ENCODE measurements around the gene SLC25A45.

Gene SLC25A45

DNA sequence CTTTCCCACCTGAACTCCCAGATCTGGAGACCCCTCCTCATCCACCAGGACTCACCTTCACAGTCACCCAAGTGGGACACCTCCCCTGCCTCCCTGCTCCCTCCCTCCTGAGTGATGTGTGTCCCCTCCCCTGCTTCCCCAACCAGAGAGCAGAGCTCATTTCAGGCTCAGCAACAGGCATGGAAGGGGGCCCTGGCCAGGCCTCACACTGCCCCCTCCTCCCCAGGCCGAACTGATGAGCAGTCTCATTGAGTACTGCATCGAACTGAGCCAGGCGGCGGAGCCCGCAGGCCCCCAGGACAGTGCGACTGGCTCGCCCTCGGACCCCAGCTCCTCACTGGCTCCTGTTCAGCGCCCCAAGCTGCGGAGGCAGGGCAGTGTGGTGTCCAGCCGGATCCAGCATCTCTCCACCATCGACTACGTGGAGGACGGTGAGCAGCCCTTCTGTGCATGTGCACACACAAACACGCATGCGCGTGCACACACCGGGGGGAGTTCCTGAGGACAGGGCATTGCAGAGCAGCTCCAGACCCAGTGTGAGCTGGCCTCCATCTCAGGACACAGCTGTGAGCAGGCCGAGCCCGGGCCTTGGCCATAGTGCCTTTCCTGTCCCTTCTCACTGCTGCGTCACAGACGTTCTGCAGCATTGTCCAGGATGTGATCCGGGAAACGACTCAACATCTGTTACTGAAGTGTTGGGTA lies 22.3 kb upstream of the SLC25A45 start:
- no peak for DNase-seq

DNA sequence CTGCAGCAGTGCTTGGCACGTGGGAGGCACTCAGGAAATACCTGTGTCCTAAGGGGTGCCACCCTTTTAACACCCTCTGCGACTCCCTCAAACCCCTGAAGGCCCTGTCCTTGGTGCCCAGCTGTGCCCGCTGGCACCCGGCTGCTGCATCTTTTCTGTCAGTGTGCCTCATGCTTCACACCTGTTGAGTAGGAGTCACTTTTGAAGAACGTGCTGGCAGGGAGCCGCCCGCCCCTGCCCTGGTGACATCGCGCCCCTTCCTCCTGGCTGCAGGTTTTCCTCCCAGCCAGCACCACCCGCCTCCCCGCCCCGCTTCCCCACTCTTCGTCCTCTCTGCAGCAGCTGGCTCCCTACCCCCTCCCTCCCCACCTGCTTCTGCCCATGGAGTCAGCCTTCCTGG lies 21.8 kb upstream of the SLC25A45 start:
- DNase-seq: no peak

DNA sequence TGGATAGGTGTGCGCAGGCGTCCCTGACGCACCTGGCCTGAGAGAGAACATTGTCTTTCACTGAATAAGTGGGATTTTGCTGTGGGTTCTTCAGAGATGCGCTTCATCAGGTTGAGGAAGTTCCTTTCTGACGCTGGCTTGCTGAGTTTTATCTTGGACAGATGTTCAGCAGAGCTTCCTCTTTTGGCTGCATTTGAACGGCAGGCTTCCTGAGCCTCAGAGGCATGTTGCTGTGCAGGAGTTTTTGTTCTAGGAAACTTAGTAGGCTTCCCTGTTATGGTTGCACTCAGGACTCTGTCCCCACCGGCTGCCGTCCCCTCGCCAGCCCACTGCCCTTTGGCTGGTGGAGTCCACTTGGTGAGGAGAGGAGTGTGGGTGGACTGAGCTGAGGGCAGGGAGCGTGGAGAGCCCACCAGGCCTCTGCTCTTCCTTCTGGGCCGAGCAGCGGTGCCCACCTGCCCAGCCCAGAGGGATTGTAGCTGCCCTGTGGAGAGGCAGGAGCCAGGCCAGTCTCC lies 21.2 kb upstream of the SLC25A45 start:
- no peak for DNase-seq

DNA sequence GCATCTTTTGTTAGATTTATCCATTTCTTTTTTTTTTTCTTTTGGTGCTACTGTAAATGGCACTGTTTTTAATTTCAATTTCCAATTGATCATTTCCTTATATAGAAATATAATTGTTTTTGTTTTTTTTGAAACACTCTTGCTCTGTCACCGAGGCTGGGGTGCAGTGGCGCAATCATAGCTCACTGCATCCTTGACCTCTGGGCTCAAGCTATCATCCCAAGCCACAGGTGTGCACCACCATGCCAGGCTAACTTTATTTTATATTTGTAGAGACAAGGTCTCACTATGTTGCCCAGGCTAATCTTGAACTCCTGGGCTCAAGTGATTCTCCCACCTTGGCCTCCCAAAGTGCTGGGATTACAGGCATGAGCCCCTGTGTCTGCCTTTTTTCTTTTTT lies 20.3 kb upstream of the SLC25A45 start:
- DNase-seq: no peak

DNA sequence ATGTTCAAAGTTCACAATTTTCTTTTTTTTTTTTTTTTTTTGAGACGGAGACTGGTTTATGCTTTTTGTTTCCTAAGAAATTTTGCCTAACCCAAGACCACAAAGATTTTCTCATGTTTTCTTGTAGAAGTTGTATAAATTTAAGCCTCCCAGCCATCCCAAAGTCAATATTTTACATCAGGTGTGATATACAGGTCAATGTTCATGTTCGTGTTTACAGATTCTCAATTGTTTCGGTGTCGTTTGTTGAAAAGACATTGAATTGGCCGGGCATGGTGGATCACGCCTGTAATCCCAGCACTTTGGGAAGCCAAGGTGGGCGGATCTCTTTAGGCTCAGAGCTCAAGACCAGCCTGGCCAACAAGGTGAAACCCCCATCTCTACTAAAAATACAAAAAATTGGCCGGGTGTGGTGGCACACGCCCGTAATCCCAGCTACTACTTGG lies 19.4 kb upstream of the SLC25A45 start:
- no peak for DNase-seq

DNA sequence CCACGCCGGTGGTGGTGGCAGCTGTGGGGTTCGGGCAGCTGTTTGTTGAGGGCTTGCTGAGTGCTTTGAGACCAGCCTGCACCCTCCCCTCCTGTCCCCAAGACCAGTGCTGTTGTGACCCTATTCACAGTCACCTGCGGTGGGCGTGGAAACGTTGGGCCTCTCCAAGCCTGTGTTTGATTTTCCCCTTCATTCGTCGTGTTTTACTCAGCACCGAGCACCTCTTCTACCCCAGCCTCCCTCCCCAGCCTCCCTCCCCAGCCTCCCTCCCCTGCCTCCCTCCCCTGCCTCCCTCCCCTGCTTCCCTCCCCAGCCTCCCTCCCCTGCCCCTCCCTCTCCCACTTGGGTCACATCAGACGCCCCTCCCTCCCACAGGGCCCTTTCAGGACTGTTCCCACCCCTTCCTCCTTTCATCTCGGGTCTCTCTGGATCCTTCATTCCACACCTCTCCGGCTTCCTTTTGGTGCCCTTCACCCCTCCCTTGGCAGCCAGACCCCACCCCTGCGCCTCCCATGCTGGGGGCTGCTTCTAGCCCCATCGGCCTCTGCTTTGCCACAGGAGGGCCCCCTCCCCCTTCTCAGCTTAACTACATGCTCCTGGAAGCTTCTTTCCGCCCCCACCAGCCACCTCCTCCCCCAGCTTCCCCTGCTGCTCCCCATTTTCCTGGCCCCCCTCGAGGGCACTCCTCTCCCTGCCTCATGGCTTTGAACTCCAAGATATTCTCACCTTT lies 18.8 kb upstream of the SLC25A45 start:
- no peak for DNase-seq

DNA sequence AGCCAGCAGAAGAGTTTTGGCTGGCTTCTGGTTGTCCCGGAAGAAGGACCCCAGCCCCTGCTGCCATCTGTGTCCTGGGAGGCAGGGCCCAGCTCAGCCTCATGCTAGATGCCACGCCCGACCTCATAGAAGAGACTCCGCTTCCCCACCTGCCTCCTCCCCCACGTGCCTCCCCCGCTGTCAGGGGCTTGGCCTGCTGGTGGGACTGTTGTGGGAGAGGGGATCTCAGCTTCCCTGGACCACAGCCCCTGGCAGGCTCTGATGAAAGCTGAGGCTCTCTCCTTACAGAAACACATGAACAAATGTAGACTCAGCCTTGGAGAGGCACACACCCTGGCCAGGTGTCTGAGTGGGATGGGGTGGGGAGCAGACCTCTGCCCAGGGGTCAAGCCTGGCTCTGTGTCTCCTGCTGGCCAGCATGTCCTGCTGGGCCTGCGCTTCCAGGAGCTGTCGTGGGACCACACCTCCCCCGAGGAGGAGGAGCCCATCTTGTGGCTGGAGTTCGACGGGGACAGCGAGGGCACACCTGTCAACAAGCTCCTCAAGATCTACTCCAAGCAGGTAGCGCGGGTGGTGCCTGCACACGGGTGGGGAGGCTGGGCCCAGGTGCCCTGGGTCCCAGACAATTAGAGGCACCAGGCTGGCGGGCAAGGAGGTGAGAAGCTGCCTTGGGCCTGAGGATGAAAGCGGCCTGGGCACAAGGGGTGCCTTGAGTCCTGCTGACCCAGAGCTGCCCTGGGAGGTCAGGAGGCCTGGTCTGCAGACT lies 18.0 kb upstream of the SLC25A45 start:
- DNase-seq: no peak

DNA sequence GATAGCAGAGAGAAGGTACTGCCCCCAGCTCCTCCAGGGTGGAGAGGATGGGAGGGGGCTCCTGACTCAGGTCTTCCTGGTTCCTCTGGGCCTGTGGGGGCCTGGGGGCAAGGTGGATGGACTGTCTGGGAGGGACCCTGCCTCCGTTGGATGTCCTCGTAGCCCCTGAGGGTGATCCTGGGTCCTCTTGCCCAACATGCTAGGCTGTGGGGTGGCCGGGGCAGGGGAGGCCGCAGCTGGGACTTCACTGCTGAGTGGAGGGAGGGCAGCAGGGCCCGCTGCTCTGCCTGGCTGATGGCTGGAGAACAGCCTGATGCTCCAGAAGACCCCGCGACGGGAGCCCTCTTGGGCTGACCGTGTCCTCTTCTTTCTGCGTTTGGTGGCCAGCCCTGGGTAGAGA lies 17.4 kb upstream of the SLC25A45 start:
- DNase-seq: no peak

DNA sequence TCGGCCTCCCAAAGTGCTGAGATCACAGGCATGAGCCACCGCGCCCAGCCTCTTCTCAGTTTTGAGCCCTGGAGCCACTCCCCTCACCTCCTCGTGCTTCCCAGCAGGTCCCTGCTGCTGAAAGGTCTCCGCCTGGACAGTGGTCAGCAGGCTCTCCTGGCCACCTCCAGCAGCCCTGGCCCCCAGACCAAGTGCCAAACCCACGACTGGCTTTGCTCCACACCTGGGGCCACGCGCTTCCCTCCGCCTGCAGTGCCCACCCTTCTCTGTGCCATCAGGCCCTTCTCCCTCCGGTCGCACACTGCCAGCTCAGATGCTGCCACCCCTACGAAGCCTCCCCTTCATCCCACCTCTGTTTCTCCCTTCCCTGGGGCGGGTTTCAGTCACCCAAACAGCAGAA lies 16.8 kb upstream of the SLC25A45 start:
- DNase-seq: no peak

DNA sequence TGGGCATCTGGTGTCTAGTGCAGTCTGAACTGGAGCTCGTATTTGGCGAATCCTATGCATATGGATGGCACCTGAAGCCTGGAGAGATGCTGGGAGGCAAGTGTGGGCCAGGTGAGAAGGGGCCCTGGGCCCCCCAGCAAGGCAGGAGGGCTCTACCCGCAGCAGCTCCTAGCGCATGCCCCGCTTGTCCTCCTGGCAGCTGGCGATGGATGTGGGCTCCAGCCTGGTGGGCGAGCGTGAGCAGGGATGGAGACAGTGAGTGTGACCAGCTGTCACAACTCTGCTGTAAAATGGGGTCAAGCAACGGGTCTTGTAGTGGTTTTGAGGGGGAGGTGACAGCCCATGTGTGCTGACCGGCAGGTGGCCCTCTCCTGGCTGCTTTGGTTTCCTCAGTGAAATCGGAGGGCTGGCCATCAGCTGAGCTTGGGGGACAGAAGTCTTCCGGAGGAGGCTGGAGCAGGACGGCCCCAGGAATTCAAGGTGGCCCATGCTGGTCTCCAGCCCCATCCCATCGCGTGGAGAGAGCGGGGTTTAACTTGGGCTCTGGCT lies 16.0 kb upstream of the SLC25A45 start:
- DNase-seq: no peak

DNA sequence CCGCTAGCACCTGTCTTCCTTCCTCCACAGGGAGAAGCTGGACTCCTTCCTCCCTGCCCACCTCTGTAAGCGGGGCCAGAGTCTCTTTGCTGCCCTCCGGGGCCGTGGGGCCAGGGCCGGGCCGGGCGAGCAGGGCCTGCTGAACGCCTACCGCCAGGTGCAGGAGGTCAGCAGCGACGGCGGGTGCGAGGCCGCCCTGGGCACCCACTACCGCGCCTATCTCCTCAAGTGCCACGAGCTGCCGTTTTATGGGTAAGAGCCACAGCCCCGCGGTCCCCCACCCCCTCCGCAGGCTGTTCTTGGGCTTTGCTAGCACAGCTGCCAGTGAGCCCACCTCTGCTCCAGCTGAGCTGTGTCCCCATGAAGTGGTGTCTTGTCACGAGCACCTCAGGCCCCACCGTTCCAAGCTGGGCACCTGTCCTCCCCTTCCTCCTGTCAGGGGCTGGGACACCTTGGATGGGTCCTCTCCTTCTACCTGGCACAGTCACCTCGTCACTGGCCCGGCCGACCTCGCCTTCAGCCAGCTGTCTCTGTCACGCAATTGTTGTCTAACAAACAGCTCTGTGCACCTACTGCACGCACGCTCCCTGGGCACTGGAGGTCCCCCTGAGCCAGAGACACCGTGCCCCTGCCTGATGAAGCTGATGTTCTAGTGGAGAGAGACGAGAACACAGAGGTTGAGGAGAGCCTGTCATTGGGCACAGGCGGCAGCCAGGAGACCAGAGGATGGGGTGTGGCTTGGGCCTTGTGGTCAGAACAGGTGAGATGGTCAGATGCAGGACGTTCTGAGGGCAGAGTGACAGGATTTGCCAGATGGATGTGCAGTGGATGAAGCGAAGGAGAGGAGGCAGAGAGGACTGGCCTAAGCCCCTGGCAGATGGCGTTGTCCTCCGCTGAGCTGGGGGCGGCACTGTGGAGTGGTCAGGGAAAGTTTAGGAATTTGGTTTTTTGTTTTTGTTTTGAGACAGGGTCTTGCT lies 14.6 kb upstream of the SLC25A45 start:
- no peak for DNase-seq

DNA sequence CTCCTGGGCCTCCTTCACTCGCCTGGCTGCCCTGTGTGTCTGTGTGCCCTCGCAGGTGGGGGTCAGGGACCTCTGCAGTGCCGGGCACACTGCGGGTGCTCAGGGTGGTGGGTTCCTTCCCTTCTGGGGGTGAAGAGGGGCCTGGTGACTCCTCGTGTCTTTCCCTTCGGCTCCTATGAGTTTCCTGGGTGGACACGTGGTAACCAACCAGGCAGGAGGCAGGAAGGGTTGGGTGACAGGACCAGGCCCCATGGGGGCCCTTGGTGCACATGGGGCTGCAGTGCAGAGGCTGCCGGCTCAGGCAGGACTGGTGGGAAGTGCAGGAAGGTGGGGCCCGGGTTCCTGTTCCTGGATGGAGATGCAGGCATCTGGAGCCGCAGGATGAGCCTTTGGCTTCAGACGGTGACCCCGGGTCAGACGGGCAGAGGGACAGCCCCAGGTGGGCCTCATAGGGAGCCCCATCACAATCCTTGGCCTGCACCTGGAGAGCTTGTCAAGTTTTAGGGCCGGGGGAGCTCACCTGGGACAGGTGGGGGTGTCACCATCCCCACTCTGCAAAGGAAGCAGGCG lies 13.6 kb upstream of the SLC25A45 start:
- no peak for DNase-seq

DNA sequence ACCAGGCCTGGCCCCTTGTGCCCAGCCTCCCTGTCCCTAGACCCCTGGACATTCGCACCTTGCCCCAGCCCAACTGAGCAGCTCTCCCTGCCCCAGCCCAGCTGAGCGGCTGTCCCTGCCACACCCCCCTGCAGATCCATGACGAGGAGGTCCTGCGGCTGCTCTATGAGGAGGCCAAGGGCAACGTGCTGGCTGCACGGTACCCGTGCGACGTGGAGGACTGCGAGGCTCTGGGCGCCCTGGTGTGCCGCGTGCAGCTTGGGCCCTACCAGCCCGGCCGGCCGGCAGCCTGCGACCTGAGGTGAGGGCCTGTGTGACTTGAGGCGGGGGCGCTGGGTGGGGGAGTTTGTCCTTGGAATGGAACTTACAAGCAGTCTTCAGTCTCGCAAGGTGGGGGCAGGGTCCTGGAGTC lies 11.7 kb upstream of the SLC25A45 start:
- DNase-seq: no peak

DNA sequence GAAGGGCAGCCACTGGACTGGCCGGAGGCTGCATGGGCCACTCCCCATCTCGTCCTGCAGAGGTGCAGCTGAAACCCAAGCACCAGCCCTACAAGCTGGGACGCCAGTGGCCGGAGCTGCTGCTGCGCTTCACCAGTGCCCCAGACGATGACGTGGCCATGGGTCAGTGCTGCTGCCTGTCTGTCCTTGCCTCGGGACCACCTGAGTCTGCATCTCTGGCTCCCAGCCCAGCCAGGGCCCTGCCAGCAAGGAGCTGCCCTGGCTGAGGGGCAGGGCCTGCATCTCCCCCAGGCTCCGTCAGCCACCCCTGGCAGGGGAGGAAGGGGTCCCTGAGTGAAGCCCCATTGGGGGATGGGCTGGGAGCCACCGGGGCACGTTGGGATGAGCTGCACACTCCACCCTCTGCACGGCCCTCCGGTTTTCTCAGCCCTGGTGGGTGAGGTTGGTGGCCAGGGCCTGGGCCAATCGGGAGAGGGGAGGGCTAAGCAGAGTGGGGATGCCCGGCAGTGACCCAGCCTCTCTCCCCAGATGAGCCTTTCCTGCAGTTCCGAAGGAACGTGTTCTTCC lies 11.2 kb upstream of the SLC25A45 start:
- DNase-seq: no peak

DNA sequence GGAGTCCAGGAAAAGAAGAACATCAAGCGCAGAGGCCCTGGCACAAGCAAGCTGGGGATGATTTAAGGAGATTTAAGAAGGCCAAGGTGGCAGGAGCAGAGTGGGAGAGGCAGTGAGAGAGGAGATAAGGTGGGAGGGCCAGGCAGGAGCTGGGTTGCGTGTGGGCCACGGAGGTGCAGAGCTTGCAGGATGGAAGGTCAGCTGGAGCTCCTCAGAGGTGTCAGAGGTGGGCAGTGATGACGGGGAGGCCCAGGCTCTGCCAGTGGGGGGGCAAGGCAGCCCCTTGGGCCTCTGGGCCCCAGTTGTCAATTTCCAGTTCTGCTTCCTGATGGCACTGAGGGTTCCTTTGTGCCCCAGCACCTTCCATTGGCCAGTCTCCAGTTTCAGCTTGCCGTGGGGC lies 10.5 kb upstream of the SLC25A45 start:
- no peak for DNase-seq

DNA sequence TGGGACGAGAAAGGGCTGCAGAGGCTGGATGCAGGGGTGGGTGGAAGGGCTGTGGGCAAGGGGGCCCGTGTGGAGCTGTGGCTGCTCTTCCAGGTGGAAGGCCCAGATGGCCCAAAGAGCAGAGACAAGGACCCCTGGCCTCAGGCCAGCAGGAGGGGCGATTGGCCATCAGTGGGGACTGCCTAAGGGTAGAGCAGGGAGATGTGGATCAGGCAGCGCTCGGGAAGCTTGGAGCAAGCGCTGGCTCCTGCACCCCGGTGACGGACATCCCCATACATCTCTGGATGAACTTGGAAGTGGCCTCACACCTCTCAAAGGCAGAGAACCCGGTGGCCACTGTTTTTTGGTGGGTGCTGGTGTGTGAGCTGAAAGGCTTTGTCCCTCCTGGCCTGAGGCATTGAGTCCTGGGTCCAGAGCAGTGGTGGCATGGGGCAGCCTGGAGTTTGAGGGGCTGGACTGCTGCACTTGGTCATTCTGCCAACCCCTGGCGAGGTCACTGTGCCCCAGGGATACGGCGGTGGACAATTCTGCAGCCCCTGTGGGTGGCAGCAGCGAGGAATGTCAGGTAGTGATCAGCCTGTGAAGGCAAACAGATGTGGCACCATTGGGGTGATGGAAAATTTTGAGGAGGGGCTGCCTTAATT lies 9.9 kb upstream of the SLC25A45 start:
- DNase-seq: no peak

DNA sequence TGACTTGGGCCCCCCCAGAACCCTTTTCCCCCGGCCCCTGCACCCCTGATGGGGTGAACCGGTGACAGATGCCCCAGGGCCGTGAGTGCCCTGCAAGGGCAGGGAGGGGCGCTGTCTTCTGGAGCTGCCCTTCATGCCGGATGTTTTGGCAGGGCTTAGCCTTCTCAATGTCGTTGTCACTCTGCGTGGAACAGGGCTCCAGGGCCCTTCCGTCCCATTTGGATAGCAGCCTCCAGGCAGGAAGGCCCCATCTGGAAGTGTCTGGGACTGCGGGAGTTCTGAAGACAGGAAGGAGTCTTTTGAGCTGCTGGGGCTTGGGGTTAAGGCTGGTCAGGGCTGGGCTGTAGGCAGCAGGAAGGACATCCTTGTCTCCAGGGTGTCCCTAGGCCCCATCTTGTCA lies 8.6 kb upstream of the SLC25A45 start:
- DNase-seq: no peak

DNA sequence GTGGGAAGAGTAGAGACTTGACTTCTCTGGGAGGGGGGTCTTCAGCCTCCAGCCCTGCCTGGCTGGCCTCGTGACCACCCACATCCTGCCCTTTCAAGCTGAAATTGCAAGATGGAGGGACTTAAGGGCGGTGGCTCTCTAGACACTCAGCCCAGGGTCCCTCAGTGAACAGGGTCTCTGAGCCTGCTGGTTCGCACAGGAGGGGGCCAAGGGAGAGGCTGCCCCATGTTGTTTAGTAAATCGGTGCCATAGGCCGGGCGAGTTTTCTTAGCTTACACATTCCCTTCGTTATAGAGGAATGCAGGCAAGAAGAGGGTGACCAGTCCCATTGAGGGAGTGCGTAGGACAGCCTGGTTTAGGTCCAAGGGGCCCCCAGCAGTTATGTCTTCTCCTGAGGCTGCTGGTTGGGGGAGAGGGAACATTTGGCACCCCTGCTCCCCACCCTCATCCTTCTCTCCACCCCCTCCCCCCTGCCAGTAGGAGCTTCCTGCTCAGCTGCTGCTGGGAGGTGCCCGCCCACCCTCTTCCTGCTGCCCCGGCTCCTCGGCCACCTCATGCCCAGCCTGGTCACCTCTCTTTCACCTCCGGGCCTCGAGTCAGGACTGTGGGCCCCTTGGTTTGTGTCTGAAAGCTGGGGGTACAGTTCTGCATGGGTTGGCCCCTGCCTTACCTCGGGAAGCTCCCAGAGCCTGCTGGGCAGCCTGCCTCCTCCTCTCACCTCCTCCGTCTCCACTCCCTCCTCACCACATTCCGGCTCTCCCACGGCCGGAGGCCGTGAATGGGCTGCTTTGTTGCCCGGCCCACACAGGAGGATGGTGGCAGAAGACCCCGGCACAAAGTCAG lies 7.9 kb upstream of the SLC25A45 start:
- DNase-seq: no peak

DNA sequence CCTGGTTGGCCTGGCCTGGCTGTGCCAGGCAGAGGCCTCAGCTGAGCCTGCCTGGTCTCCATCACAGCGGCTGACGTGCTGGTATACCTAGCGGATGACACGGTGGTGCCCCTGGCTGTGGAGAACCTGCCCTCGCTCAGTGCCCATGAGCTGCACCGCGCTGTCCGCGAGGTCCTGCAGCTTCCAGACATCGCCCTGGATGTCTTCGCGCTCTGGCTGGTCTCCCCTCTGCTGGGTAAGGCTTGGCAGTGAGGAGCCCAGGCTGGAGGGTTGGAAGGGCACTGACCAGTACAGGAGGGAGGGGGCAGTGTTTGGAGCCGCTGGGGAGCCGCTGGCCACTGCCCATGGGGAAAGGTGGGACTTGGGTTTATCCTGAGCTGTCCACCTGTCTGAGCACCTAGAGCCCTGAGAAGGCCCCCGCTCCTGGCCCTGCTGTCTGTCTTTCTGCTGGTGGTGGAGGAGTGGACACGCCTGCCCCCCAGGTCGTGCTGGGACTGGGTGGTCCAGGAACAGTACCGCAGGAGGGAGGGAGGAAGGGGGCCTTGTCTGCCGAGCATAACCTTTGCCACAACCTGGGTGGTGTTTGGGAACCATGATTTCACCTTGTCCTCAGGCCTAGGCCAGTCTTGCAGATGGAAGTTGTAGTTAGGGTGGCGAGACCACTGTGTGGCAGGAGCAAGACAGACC lies 7.0 kb upstream of the SLC25A45 start:
- DNase-seq: no peak
